GM21367 (cell line): ENCODE measurements around the gene CREB5.
"Not testable (repeated sequence)": the region's sequence is repeated elsewhere in the genome, so short reads cannot be mapped to it uniquely, and the experiment has no call there.

ENCODE experiments used
- ATAC-seq: cut with Tn5 transposase; IDR thresholded peaks from one replicate; pipeline ENCODE4 v1.9.1; 2021; ENCODE audit not compliant: unreplicated experiment

CREB5 gene

DNA sequence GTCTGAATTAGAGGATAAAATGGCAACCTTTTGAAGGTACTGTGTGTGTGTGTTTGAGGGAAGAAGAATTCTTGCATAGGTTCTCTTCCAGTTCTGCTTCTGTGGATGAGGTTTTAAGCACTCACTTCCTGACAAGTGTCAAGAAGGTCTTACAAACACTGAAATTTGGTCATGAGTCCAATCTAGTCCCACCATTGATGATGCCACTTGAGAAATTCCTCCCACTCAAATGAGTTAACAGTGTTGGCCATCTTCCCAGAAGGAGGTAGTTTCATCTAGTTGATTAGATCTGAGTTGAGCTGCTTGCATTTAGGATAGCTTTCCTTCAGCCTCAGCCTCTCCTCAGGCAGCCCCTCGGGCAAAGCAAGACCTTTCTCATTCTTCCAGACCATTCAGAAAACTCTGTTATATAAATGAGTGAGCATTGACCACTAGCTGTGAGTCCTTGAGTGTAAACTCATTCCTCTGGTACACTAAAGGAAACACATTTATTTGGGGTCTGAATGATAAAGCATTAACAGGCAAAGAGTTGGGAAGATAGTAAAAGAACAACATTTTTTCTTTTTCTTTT is 356.3 kb downstream of the CREB5 start:
- no peak for ATAC-seq

DNA sequence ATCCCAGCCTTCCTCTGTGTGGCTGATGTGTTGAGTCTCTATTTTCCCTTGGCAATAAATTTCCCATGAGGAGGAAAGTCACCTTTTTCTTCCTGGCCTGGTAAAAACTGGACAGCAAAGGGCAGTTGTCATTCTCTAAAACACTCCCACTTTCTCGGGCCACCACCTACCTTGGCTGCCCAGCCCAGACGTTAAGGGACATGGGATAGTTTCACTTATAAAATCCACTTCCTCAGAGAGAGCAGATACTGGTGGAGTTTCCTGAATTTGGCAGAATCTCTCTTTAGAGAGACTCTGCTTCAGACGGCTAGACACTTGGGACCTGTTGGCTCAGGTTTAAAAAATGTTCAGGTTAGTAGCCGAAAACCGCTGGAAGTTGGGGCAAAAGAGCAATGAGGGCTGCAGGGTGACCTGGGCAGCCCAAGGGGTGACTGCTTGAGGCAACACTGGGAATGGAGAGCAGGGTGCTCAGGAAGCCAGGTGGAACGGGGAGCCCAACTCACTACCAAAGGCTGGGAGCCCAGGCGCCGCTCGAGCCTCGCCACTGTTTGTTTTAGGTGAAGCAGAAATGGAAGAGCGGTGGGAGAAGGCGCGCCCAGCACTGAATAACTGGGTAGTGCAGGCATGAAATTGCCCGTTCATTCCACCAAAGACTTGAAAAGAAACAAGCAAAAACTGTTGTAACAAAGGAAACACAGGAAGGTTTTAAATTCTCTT is 359.7 kb downstream of the CREB5 start:
- no peak for ATAC-seq

DNA sequence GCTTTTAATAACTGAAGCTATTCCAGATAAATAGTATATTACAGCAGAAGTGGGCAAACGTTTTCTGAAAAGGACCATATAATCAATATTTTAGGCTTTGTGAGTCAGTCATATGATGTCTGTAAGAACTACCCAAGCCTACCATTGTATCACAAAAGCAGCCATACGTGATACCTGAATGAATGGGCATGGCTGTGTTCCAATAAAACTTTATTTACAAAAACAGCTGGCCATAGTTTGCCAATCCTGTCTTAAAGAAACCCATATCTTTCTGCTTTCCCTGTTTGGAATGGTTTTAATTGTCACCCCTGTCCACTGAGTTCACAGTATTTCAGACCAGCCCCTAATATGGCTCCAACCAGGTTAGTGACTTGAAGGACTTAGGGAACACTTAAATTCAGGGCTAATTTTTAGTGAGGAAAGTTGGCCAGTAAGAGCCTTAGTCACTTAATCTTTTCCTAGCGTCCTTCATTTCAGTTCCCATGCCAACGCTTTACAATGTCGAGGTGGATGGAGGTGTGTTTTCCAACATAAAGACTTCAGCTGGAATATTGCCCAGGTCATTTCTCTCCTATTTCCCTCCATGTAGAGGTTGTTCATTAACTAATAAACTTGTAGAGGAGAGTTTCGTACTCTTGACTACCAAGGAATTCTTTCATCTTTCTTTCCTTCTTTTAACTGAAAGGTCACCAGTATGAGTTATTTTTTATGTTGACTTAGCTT is 361.3 kb downstream of the CREB5 start:
- ATAC-seq = no peak

DNA sequence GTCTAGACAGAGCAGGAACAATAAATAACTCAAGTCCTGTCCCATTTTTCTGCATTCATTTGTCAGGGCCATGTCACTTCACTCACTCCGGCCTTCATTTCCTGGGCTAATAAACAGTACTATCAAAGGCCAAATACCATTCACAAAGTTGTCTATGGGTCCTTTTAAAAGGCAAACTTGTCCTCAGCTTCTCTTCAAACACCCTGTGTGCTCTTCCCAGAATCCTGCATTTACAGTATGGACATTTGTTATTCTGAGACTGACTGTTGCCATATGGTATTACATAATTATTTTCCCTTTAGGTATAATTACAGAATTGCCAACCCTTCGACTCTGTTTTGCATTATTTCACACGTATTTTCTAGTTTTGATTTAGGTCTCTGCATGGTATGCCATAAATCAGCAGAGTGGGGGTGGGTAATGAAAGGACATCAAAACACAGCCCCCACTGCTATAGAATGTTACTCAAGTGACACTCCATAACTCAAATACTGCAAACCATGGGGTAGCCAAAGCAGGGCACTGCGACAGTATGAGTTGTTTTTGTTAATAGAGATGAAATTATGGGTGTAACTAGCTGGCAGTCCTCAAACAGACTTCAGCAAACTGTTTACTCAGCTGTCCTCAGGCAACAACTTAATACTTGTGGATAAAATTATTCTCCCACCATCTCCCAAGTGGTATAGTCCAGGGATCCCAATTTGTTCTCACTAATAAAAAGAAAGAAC is 362.1 kb downstream of the CREB5 start:
- ATAC-seq = no peak

DNA sequence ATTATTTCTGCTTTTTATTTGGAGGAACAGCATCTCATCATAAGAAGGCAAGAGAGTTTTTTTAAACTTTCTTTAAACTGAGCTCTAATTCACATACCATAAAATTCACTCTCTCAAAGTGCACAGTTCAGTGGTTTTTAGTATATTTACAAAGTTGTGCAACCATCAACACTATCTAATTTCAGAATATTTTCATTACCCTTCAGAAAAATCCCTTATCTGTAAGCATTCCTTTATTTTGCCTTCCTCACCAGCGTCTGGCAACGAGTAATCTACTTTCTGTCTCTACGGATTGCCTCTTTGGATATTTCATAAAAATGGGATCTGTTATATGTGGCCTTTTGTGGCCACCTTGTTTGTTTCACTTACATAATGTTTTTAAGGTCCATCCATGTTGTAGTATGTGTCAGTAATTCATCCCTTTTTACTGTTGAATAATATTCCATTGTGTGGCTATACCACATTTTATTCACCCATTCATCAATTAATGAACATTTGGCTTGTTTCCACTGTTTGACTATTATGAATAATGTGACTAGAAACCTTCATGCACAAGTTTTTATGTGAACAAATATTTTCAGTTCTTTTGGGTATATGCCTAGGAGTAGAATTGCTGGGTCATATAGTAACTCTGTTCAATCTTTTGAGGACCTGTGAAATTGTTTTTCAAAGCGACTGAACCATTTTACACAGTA is 364.3 kb downstream of the CREB5 start:
- no peak for ATAC-seq

DNA sequence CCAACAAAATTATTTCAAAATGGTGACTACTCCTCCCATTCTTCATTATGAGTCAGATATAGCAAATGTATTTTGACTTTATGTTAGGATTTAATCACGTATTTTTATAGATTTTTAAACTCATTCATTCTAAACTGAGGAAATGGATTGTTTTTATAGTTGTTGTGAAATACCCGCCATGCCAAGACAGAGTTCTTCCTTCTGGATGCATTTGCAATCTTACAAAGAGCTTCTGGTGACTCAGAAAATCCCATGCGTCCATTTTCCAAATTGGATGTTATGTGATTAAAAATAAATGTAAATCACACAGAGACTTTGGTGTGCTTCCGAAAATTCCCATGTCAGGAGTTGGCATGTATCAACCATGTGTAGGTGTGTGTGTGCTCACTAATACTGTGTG is 366.5 kb downstream of the CREB5 start:
- no peak for ATAC-seq

DNA sequence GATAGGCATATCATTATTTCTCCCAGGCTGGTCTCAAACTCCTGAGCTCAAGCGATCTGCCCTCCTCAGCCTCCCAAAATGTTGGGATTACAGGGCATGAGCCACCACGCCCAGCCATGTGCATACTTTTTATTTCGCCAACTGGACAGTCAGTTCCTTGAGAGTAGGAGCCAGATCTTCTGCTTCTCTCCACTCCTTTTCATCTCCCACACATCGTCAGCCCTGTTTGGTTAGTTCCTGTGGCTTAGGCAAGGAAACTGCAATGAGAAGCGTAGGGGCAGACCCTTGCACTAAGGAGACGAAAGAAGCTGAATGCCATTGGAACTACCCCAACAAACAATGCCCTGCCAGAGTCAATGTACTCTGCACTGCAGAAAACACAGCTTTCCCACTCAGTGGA is 367.6 kb downstream of the CREB5 start:
- ATAC-seq = no peak

DNA sequence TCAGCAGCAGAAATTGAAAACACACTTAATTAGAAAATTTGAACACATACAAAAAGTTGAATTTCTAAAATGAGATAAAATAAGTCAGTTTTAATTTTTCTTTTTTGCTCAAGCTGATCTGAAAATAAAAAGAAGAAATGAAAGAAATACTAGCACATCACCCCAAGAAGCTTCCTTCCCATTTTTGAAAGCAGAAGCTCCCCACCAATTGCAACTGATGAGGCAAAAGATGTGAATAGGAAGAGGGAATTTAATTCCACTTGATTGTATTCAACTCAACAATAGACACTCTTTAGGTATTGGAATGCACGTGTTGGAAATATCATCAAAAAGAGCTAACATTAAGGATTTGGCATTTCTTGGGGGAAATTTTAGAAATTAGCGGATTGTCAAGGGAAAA is 370.0 kb downstream of the CREB5 start:
- no peak for ATAC-seq

DNA sequence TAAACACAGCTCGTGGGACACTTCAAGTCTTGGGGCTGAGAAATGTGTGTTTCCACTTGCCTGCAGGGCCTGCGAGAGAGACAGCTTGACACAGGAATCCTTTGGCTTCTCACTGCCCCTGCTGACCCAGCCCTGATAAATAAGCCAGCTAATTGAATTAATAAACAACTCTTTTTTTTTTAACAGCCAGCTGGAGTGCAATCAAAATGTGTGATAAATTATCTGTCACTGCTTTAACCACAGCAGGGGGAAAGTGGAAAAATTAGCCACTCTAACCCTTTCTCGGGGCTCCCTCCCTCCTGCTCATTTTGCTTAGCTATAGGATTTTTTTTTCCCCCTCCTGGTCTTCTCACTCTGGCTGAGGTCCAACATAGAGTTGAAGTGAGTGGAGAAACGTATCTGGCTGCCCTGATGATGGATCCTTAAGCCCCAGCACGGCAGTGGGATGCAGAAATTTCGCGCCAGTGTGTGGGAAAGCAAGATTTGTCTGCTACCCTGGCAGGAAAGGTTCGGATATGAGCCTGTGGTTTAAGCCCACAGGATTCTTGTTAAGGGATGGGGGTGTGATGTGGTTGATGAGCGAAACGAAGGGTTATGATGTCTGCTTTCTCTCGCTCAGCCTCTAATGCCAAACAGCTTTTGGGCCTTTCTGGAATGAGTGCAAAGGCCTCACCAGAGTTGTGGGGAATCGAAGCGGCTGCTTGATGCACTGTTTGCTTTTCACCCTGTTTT is 372.0 kb downstream of the CREB5 start:
- no peak for ATAC-seq

DNA sequence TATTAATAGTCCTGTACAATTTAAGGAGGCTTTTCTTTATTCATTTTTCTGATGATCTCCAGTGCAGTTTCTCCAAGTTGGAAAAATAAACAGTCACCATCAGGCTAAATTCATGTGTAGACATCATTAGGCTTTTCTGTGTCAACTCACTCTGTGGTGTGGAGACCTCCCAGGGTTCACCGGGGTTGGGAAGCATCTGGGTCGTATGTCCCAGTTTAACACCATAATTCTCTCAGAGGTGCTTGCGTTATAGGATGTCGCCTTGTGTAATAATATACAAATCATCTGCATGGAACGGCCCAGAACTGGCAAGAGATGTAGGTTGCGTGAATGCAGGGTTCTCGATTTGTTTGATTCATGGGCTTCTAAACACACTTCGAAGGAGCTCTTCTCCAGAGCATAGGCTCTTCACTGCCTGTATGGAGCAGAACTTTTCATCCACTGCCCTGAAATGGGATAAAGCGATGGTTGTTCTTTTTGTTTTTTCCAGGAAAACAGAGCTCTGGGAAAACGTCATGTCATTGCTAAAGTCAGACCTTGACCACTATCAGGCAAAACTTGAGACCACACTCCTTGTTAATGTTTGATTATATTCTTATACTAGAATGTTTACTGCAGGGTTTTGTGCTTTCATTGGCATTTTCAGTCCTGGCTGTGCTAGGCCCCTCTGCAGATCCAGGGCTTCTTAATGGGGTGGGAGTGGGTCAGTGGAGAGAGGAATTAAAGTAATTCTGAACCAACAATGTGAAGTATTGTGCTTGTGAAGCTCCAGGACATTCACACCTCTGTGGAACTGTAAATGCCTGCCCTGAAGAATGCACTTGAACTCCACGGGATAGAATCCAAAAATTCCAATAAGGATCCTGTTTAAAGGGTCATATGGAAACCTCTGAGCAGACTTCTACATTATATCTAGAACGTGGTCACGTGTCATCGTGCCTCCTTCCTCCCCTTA is 373.0 kb downstream of the CREB5 start:
- ATAC-seq = no peak

DNA sequence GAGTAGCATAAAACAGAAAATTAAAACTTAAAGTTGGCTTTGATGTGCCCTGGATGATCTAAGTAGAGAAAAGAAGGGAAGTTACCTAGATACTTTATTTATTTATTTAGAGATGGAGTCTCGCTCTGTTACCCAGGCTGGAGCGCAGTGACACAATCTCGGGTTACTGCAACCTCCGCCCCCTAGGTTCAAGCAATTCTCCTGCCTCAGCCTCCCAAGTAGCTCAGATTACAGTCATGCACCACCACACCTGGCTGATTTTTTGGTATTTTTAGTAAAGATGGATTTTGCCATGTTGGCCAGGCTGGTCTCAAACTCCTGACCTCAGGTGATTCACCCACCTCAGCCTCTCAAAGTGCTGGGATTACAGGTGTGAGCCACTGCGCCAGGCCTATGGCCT is 373.8 kb downstream of the CREB5 start:
- not testable (repeated sequence) for ATAC-seq

DNA sequence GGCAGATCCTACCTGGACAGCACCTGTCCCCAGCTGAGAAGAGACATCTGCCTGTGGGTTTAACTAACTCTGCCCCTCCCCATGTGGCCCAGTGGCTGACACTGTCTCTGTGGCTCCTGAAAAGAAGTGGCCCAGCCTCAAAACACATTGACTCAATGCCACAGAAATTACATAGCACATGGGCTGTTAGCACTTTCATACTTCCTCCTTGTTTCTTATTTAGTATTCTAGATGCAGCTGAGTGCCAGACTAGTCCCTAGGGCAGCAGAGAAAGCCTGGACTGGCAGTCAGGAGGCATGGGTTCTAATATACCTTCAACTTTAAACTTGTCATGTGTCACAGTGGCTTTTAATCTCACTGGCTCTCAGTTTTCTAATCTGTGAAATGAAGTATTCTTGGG is 374.8 kb downstream of the CREB5 start:
- no peak for ATAC-seq

DNA sequence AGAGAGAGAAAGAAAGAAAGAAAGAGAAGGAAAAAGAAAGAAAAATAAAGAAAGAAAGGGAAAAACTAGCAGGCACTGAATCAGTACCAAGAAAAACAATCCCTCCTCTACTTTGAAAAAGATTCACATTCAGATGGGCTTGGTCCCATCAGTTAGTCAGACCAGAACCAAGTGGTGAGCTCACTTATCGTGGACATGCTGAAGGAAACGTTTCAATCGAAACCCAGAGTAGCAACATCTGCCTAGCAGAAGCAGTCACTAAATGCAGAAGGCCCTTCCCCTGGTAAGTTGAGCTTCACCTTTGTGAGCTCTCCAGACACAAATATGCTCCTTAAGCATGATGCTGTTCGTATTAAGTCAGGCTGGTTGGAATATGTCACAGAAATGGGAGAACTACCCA is 378.1 kb downstream of the CREB5 start:
- no peak for ATAC-seq

DNA sequence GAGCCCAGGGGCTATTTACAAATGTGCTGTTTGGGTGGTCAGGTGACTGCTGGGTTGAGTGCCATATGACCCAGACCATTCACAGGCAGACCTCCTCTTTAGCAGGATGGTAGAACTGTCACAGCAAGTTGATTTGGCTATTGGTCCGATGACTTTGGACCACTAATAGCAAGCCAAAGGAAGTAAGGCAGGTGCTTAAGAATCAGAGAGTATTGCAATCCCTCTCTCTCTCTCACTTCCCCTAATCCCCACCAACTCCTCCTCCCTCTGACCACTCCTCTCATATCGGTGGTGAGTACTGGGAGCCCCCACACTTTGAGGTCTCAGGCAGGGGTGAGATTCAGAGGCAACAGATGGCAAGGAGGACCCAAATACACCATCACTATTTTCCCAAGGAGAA is 380.5 kb downstream of the CREB5 start:
- no peak for ATAC-seq

DNA sequence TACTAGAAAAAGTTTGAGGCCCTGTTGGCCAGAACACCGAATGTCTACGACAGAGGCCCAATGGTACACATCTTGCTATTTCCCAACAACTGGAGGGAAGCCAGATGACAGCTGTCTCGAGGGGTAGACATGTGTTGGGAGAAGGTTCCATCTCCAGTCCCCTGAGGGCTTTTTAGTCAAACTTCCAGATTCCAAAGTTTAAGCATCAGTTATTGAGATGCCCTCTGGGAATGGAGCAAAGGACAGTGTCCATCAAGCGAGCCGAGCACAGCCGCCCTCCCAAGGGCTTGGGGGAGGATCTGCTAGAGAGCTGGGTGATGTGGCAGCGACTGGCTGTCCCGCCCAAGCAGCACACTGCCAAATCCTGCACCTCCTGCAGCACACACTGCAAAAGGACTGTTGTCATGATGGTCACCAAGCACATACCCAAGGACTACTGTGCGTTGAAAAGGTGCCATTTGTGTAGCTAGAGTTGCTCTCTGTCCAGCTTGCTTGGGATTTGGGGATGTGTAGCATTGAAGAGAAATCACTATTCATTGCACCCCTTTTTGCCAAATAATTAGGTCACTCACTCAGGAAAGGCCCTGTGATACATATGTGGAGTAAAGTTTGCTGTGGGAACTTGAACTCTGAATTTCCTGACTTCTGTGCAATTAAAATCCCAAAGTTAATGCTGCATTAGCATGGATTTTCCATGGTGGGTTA is 381.2 kb downstream of the CREB5 start:
- ATAC-seq = no peak

DNA sequence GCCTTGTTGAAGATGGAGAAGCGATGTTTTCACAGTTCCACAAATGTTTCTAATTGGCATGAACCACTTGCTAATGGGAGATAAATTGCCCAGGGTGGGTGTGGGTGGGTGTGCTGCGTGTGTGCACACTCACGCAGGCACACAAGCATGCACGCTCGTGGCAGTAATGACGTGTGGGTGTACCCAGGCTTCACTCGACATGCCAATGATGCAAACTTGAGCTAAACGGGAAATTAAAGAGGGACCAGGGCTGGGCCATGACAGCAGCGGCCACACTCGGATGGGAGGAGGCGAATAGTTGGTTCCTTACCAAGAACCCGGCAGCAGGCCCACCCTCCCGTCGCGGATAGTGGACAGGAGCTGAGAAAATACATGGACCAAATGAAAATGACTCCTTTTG is 386.0 kb downstream of the CREB5 start:
- no peak for ATAC-seq

DNA sequence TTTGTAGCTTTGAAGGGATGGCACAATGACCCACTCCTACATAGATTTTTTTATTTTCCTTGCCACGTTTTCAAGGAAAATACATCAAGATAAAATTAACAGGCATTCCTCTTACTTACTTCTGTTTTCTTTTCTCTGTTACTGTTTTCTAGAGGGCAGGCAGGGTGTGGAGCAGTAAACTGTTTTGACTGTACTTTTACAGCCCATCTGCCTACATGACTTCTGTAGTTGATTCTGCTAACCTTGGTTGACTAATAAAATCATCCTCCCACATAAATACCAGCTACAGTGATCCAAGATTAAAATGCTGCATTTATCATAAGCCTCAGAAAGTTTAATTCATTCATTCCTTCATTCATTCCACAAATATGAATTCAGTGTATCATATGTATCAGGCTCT is 387.3 kb downstream of the CREB5 start:
- ATAC-seq = no peak

DNA sequence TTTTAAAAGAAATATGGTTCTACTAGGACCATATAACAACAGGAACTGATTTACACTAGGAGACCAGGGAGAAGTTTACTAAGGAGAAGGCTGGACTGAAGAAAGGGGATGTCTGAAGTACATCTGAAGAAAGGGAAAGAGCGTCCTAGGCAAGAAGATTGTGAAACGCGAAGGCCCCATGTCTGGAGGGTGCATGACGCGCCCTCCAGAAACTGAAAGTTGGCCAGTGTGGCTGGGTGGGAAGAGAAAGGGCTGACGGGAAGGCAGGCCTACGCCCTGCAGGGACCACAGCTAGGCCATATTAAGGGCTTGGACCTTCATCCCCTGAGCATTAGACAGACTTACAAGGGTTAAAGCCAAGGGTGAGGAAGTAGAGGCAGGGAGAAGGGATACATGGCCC is 387.8 kb downstream of the CREB5 start:
- ATAC-seq = no peak

DNA sequence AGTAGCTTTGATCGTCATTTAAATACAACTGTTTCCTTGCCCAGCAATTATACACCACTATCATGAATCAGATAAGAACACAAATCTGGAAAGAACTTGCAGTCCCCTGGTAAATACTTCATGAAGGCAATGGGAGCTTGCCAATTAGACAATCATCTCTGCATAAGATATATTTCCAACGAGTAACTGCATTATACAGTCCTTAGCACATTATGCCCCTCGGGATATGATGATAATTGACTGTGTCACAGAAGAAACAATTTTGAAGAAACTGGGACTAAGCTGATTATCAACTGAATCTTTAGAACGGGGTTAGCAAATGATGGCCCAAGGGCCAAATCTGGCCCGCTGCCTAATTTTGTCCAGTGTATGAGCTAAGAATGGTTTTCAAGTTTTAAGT is 390.1 kb downstream of the CREB5 start:
- no peak for ATAC-seq
